HEK293 (cell line): ENCODE measurements around the gene SLPI.

Source experiments
- CTCF ChIA-PET: fragments of 350-600 bp; formaldehyde crosslinking; extraction: SDS; loops from one replicate; lab custom pipeline; 2021; ENCODE audit warnings: antibody characterized with exemption; lab: Yijun Ruan, JAX
- POLR2A ChIA-PET: fragments of 300-600 bp; formaldehyde crosslinking; extraction: SDS; loops from one replicate; lab custom pipeline; 2020; ENCODE audit warnings: antibody characterized with exemption, inconsistent platforms; lab: Yijun Ruan, JAX
- H3K27ac ChIP-seq: fragments of 200-500 bp; sonication (Bioruptor generic); 2 replicates; pipeline ENCODE4 v1.5.1; 2014; ENCODE audit warnings: low read depth, low read length, control low read depth, inconsistent platforms; ENCODE audit errors: extremely low read depth
- H3K36me3 ChIP-seq, 2 experiments: fragments of 200-500 bp in 1 of 2; sonication (Bioruptor generic) in 1 of 2; 1 replicate in 1 of 2; 2 replicates in 1 of 2; pipeline ENCODE4 v1.5.1; 2014 to 2017; ENCODE audit warnings: inconsistent platforms in 2 of 2, low read length in 2 of 2; ENCODE audit not compliant: control insufficient read depth in 2 of 2, insufficient read depth in 1 of 2
- H3K4me1 ChIP-seq: fragments of 200-500 bp; sonication (Bioruptor generic); 2 replicates; pipeline ENCODE4 v1.5.1; 2014; ENCODE audit warnings: mild to moderate bottlenecking, low read length, inconsistent platforms; ENCODE audit not compliant: control insufficient read depth, insufficient read depth
- H3K4me3 ChIP-seq: 2 replicates; pipeline ENCODE4 v1.5.1; 2011; ENCODE audit warnings: low read depth, mild to moderate bottlenecking, control low read depth, low read length, moderate library complexity
- H3K9me3 ChIP-seq: fragments of 200-500 bp; sonication (Bioruptor generic); 2 replicates; pipeline ENCODE4 v1.5.1; 2014; ENCODE audit warnings: low read depth, low read length, inconsistent platforms; ENCODE audit not compliant: control insufficient read depth, insufficient read depth
- AEBP2 ChIP-seq: fragments of 450-650 bp; formaldehyde crosslinking; IDR thresholded peaks from 2 replicates; pipeline ENCODE4 v1.5.1; 2016; ENCODE audit warnings: missing biosample characterization, missing genetic modification characterization, borderline replicate concordance
- HIC1 ChIP-seq: fragments of 450-650 bp; formaldehyde crosslinking; IDR thresholded peaks from 2 replicates; pipeline ENCODE4 v1.5.1; 2016; ENCODE audit warnings: missing biosample characterization, missing genetic modification characterization
- KLF1 ChIP-seq: fragments of 450-650 bp; formaldehyde crosslinking; IDR thresholded peaks from 2 replicates; pipeline ENCODE4 v1.5.1; 2016; ENCODE audit warnings: missing biosample characterization, missing genetic modification characterization
- KLF9 ChIP-seq: fragments of 450-650 bp; formaldehyde crosslinking; IDR thresholded peaks from 2 replicates; pipeline ENCODE4 v1.5.1; 2016; ENCODE audit warnings: missing biosample characterization, missing genetic modification characterization, low read depth
- PATZ1 ChIP-seq: fragments of 450-650 bp; formaldehyde crosslinking; IDR thresholded peaks from 2 replicates; pipeline ENCODE4 v1.5.1; 2016; ENCODE audit warnings: missing biosample characterization, missing genetic modification characterization
- PRDM10 ChIP-seq: fragments of 450-650 bp; formaldehyde crosslinking; IDR thresholded peaks from 2 replicates; pipeline ENCODE4 v1.5.1; 2016; ENCODE audit warnings: missing biosample characterization, missing genetic modification characterization
- ZBTB1 ChIP-seq: fragments of 450-650 bp; formaldehyde crosslinking; IDR thresholded peaks from 2 replicates; pipeline ENCODE4 v1.5.1; 2016; ENCODE audit warnings: missing biosample characterization, missing genetic modification characterization
- ZBTB8A ChIP-seq: fragments of 450-650 bp; formaldehyde crosslinking; IDR thresholded peaks from 2 replicates; pipeline ENCODE4 v1.5.1; 2016; ENCODE audit warnings: missing biosample characterization, missing genetic modification characterization
- ZNF112 ChIP-seq: fragments of 450-650 bp; formaldehyde crosslinking; IDR thresholded peaks from 2 replicates; pipeline ENCODE4 v1.5.0; 2017; ENCODE audit warnings: missing biosample characterization, missing genetic modification characterization
- ZNF133 ChIP-seq: fragments of 450-650 bp; formaldehyde crosslinking; IDR thresholded peaks from 2 replicates; pipeline ENCODE4 v1.5.1; 2016; ENCODE audit warnings: missing biosample characterization, missing genetic modification characterization
- ZNF335 ChIP-seq: fragments of 450-650 bp; formaldehyde crosslinking; conservative IDR thresholded peaks from 2 replicates; pipeline ENCODE4 v1.5.1; 2016; ENCODE audit warnings: missing biosample characterization, missing genetic modification characterization
- ZNF571 ChIP-seq: fragments of 450-650 bp; formaldehyde crosslinking; IDR thresholded peaks from 2 replicates; pipeline ENCODE4 v1.5.0; 2017; ENCODE audit warnings: missing biosample characterization, missing genetic modification characterization
- ZNF629 ChIP-seq: fragments of 450-650 bp; formaldehyde crosslinking; IDR thresholded peaks from 2 replicates; pipeline ENCODE4 v1.5.1; 2017; ENCODE audit warnings: missing biosample characterization, missing genetic modification characterization
- ZNF677 ChIP-seq: fragments of 450-650 bp; IDR thresholded peaks from 2 replicates; pipeline ENCODE4 v1.5.0; 2018; ENCODE audit warnings: missing biosample characterization, mild to moderate bottlenecking, missing genetic modification characterization, moderate library complexity
- ZNF692 ChIP-seq: fragments of 450-650 bp; formaldehyde crosslinking; IDR thresholded peaks from 2 replicates; pipeline ENCODE4 v1.5.1; 2016; ENCODE audit warnings: missing biosample characterization, missing genetic modification characterization

The SLPI gene

GRCh38 chr20:45254383-45255262 is at the start of gene SLPI:
TSS of gene SLPI (minus strand) at chr20:45254564. CDS start at chr20:45254543, 21 bp downstream.
- Histone ChIP-seq H3K4me3 (no peak within 1 kb of the TSS), H3K4me1 (no peaks in the 10 kb centered on the region; the same call in 1 of the 2 replicates), H3K36me3 (no peaks in the 10 kb centered on the region), H3K27ac (no peak within 1 kb of the TSS), H3K9me3 (no peaks in the 10 kb centered on the region)
- TF ChIP-seq KLF1 (tag by site-specific recombination) = peak; percentile 79
- peak; percentile 54 for TF ChIP-seq ZNF692 (tag by site-specific recombination)
- TF ChIP-seq ZNF677 = no peak
- TF ChIP-seq KLF9 (tag by site-specific recombination) = no peak
- TF ChIP-seq ZBTB8A (tag by site-specific recombination) = no peak
- ChIA-PET CTCF (interaction anchor here (0.8 to 2.0 kb wide), 8 partner anchors 9 to 158 kb away, joined by 3 to 8 read pairs (median 4); no protein-coding TSS in a partner anchor), POLR2A (interaction anchor here (0.5 kb wide), 1 partner anchor 23 kb away, joined by 4 read pairs; no protein-coding TSS in a partner anchor)

GRCh38 chr20:45303586-45304463 is 49.5 kb upstream of the SLPI start:
- POLR2A ChIA-PET = no interaction called here
- no peaks in the 10 kb centered on the region for H3K9me3 ChIP-seq
- CTCF ChIA-PET = interaction anchor here (0.6 to 2.5 kb wide), 5 partner anchors 10 to 106 kb away, joined by 3 to 19 read pairs (median 3); no protein-coding TSS in a partner anchor
- H3K4me3 ChIP-seq = no peak overlapping the region
- no peak overlapping the region for H3K27ac ChIP-seq
- 0 out of 2 replicates have a peak, but pooled peaks cover 3% of the 10 kb centered on the region for H3K4me1 ChIP-seq
- no peaks in the 10 kb centered on the region for H3K36me3 ChIP-seq
- TF ChIP-seq AEBP2 (tag by site-specific recombination) (no peak), PATZ1 (tag by site-specific recombination) (no peak), HIC1 (tag by site-specific recombination) (no peak), ZBTB1 (no peak), PRDM10 (tag by site-specific recombination) (peak; percentile 90), ZNF629 (no peak), ZNF335 (tag by site-specific recombination) (no peak), ZNF571 (no peak), ZNF133 (tag by site-specific recombination) (no peak), ZNF112 (tag by site-specific recombination) (no peak)
